Measurements from ENCODE around the gene TMEM185A. TPM values are rescaled to one million over a fixed set of nuclear protein-coding genes. Genes with fewer than 3 reads are reported as not detected.
A peak's percentile ranks its signal among the peaks of the same experiment; 100 is the strongest.

Gene TMEM185A
- total and polyA plus RNA-seq, 2 of the 4 experiments (the other 2 are of a cell fraction): 9.7 to 12.2 TPM

DNA sequence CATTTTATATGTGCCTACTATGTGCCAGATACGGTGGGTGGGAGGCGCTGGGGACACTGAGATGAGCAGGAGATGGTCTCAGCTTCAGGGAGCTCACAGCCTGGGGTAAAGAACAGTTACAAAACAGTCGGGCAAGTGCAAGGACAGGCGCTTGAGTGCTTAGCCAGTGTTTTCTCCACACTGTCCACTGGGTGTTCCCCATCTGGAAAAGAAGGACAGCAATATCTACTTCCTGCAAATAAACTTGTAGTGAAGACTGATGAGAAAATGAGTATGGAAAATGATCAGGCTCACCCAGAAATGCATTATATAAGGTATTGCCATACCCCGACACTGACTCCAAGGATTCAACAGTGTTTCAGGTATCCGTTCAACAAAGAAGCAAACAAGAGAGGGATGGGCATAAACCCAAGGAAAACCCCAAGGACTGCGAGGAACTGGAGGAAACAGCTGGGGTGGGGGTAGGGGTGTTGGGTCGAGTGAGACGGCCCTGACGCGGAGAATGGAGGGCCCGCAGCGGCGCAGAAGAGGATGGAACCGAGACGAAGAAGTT is 835 bp downstream of the TMEM185A start:
- BruUV-seq (replicated peaks): no TSS peak
- ChIA-PET CTCF (interaction anchor here (0.6 kb wide), 1 partner anchor 24 kb away, joined by 3 read pairs; no protein-coding TSS in a partner anchor), POLR2A (ENCODE audit: unreplicated experiment) (no interaction called here)

More for the DNA sequence above, 835 bp downstream of the TMEM185A start:
- dilution Hi-C loops (cut with HindIII; ENCODE audit: low sequenced_read_pairs, unreplicated experiment) (no loop called here), intact Hi-C loops (cut with micrococcal nuclease) (no loop called here), in situ Hi-C loops (cut with MboI; ENCODE audit: low sequenced_read_pairs) (no loop called here)
- H3K27ac ChIP-seq (ENCODE audit: insufficient read depth, low read length): peak overlapping the region; percentile 77
- peak overlapping the region; percentile 95 for H2AFZ ChIP-seq (replicated peaks; ENCODE audit: low read length, poor library complexity)
- 0 out of 2 replicates have a peak, but pooled peaks cover 17% of the 10 kb centered on the region for H4K20me1 ChIP-seq (ENCODE audit: insufficient read depth, low read length)
- H3K27me3 ChIP-seq (ENCODE audit: control insufficient read depth, insufficient read depth, low read length): peaks cover 5% of the 10 kb centered on the region
- no peak overlapping the region for H2BK120ac ChIP-seq (ENCODE audit: low read depth, low read length)
- no peak overlapping the region for H2BK15ac ChIP-seq (ENCODE audit: low read depth, low read length)
- peak; percentile 76 for ATAC-seq (ENCODE audit: low read depth)
- no peak overlapping the region for H4K5ac ChIP-seq (ENCODE audit: low read depth, low read length)
- H3K4ac ChIP-seq (ENCODE audit: low read depth, low read length): 0 out of 2 replicates have a peak overlapping the region, but pooled peaks have one; percentile 15
- peak overlapping the region; percentile 95 for H3K4me2 ChIP-seq (ENCODE audit: low read depth, low read length)
- H3K56ac ChIP-seq (ENCODE audit: extremely low read depth, insufficient read depth, low read length): no peak overlapping the region
- 41% methylated on average over 9 of the region's 16 CpGs; no CpG with 5 or more reads in 1 of the 2 experiments for WGBS, 2 experiments (ENCODE audit: extremely low coverage in 2 of 2, insufficient read length in 1 of 2)
- H4K91ac ChIP-seq (ENCODE audit: insufficient read depth, low read depth, low read length): no peak overlapping the region
- H2AK5ac ChIP-seq (ENCODE audit: low read depth, low read length): no peak overlapping the region
- H3K9me3 ChIP-seq (ENCODE audit: control insufficient read depth, insufficient read depth, low read length): no peaks in the 10 kb centered on the region
- no peaks in the 10 kb centered on the region for H3K36me3 ChIP-seq (ENCODE audit: control insufficient read depth, insufficient read depth, low read length)
- H2AK9ac ChIP-seq (replicated peaks; ENCODE audit: low read depth, low read length, poor library complexity): peak overlapping the region; percentile 49
- no peaks in the 10 kb centered on the region for H3K4me1 ChIP-seq (ENCODE audit: control insufficient read depth, insufficient read depth, low read length)
- TF ChIP-seq RAD21 (IDR thresholded peaks at IDR 0.05; ENCODE audit: low read length) (no peak), CTCF (conservative IDR thresholded peaks at IDR 0.05; ENCODE audit: low read depth, low read length) (peak; percentile 27)
- no peak overlapping the region for H3K18ac ChIP-seq (ENCODE audit: low read depth, low read length)
- peak overlapping the region; percentile 24 for H2BK5ac ChIP-seq (ENCODE audit: low read depth, low read length, poor library complexity, severe bottlenecking)
- peak overlapping the region in 1 of 2 experiments; percentile 49; a peak in 1 of 4 replicates for H4K8ac ChIP-seq (ENCODE audit: low read depth in 2 of 2, low read length in 2 of 2)
- no peak overlapping the region for H3K14ac ChIP-seq (replicated peaks; ENCODE audit: low read depth, low read length)
- H3K9ac ChIP-seq (ENCODE audit: low read depth, low read length): peak overlapping the region; percentile 78
- 0 out of 2 replicates have a peak overlapping the region, but pooled peaks have one; percentile 56 for H3K23ac ChIP-seq (ENCODE audit: low read depth, low read length)
- peak overlapping the region; percentile 91 for H3K4me3 ChIP-seq (ENCODE audit: insufficient read depth, low read depth, low read length)
- no peaks in the 10 kb centered on the region for H3K9me1 ChIP-seq (ENCODE audit: insufficient read depth, low read length)
- peaks cover 4 to 7% of the 10 kb centered on the region in 2 experiments; a peak in 3 of 4 replicates for H3K79me1 ChIP-seq (ENCODE audit: low read depth in 1 of 2, low read length in 2 of 2)
- H2BK20ac ChIP-seq (ENCODE audit: low read depth, low read length): no peak overlapping the region
- DNase-seq: peak; percentile 55

All from IMR-90 (cell line).